HG03558 (cell line): Measurements from ENCODE around the gene WDR31.
"Not testable (repeated sequence)": the region's sequence is repeated elsewhere in the genome, so short reads cannot be mapped to it uniquely, and the experiment has no call there.

ENCODE experiments used
- ATAC-seq: cut with Tn5 transposase; IDR thresholded peaks from one replicate; pipeline ENCODE4 v1.9.1; 2021; ENCODE audit warnings: moderate number of reproducible peaks; ENCODE audit not compliant: unreplicated experiment; ENCODE audit errors: extremely low read depth

Gene WDR31

GRCh38 chr9:113299800-113300292 is 40.2 kb downstream of the WDR31 start:
- ATAC-seq = no peak

- no peak for ATAC-seq
These were observed 40.9 kb downstream of the WDR31 start for GRCh38 chr9:113298924-113299770.

- ATAC-seq = no peak
These were observed 41.8 kb downstream of the WDR31 start for GRCh38 chr9:113298311-113298710.

GRCh38 chr9:113296796-113297558 is 43.1 kb downstream of the WDR31 start:
- no peak for ATAC-seq

GRCh38 chr9:113296247-113296646 is 43.8 kb downstream of the WDR31 start:
- ATAC-seq = not testable (repeated sequence)

GRCh38 chr9:113293285-113293878 is 46.7 kb downstream of the WDR31 start:
- ATAC-seq = no peak

GRCh38 chr9:113290052-113290607 is 49.9 kb downstream of the WDR31 start:
- ATAC-seq = no peak

GRCh38 chr9:113289091-113289490 is 51.0 kb downstream of the WDR31 start:
- no peak for ATAC-seq

- ATAC-seq = no peak
These were observed 58.7 kb downstream of the WDR31 start for GRCh38 chr9:113281356-113281755.

GRCh38 chr9:113278840-113279239 is 61.2 kb downstream of the WDR31 start:
- no peak for ATAC-seq

GRCh38 chr9:113275157-113276131 is 64.6 kb downstream of the WDR31 start, which contains the start of the genes CDC26 and PRPF4:
Gene CDC26 (minus strand): TSS chr9:113275572. CDS start chr9:113272507, 3,065 bp downstream.
Gene PRPF4 (plus strand): TSS chr9:113275658. CDS start chr9:113275744, 86 bp downstream.
- peak; percentile 96 for ATAC-seq

GRCh38 chr9:113274474-113275156 is 65.5 kb downstream of the WDR31 start:
- no peak for ATAC-seq

GRCh38 chr9:113269871-113270270 is 70.2 kb downstream of the WDR31 start:
- no peak for ATAC-seq

GRCh38 chr9:113269355-113269754 is 70.7 kb downstream of the WDR31 start:
- no peak for ATAC-seq

GRCh38 chr9:113267911-113268566 is 72.0 kb downstream of the WDR31 start:
- ATAC-seq = no peak

GRCh38 chr9:113266174-113266573 is 73.9 kb downstream of the WDR31 start:
- ATAC-seq = no peak
